Hepatocyte (in vitro differentiated cells): ENCODE measurements around the gene GPC5. TPM values are rescaled to one million over a fixed set of nuclear protein-coding genes. Genes with fewer than 3 reads are reported as not detected.

ENCODE experiments used
- DNase-seq: peaks from one replicate; pipeline ENCODE4 v3.0.0-alpha.2; 2016; ENCODE audit warnings: low spot score
- H2AFZ ChIP-seq: fragments of 200-600 bp; sonication (generic); 2 replicates; pipeline ENCODE4 v1.6.0; 2016; ENCODE audit warnings: antibody characterized with exemption, mild to moderate bottlenecking
- H3K27ac ChIP-seq: fragments of 200-600 bp; sonication (generic); 2 replicates; pipeline ENCODE4 v1.5.1; 2016; ENCODE audit warnings: mild to moderate bottlenecking
- H3K27me3 ChIP-seq: fragments of 200-600 bp; sonication (generic); 2 replicates; pipeline ENCODE4 v1.6.1; 2016
- H3K36me3 ChIP-seq: fragments of 200-600 bp; sonication (generic); replicated peaks from 2 replicates; pipeline ENCODE4 v1.5.1; 2016; ENCODE audit warnings: low read depth; ENCODE audit not compliant: insufficient read depth
- H3K4me1 ChIP-seq: fragments of 200-600 bp; sonication (generic); 2 replicates; pipeline ENCODE4 v1.5.1; 2016; ENCODE audit warnings: mild to moderate bottlenecking, moderate library complexity; ENCODE audit not compliant: insufficient read depth
- H3K4me2 ChIP-seq: fragments of 200-600 bp; sonication (generic); 2 replicates; pipeline ENCODE4 v1.6.0; 2016
- H3K4me3 ChIP-seq: fragments of 200-600 bp; sonication (generic); 2 replicates; pipeline ENCODE4 v1.5.1; 2016; ENCODE audit warnings: mild to moderate bottlenecking
- H3K79me2 ChIP-seq: fragments of 200-600 bp; sonication (generic); 2 replicates; pipeline ENCODE4 v1.6.0; 2017; ENCODE audit warnings: mild to moderate bottlenecking
- H3K9me2 ChIP-seq: fragments of 200-600 bp; sonication (generic); replicated peaks from 2 replicates; pipeline ENCODE4 v1.6.0; 2017; ENCODE audit warnings: mild to moderate bottlenecking; ENCODE audit not compliant: insufficient read depth
- H3K9me3 ChIP-seq: fragments of 200-600 bp; sonication (generic); 2 replicates; pipeline ENCODE4 v1.5.1; 2016; ENCODE audit warnings: low read depth, mild to moderate bottlenecking
- H4K20me1 ChIP-seq: fragments of 200-600 bp; sonication (generic); 2 replicates; pipeline ENCODE4 v1.6.0; 2016; ENCODE audit warnings: mild to moderate bottlenecking; ENCODE audit not compliant: insufficient read depth, poor library complexity, severe bottlenecking
- EZH2 ChIP-seq: fragments of 200-600 bp; sonication (generic); IDR thresholded peaks from 2 replicates; pipeline ENCODE4 v1.6.1; 2016; ENCODE audit warnings: antibody characterized with exemption, mild to moderate bottlenecking, borderline replicate concordance
- EZH2phosphoT487 ChIP-seq: fragments of 200-600 bp; sonication (generic); IDR thresholded peaks from one replicate; pipeline ENCODE4 v1.6.1; 2018; ENCODE audit warnings: antibody characterized with exemption, mild to moderate bottlenecking, low read depth, moderate library complexity; ENCODE audit not compliant: unreplicated experiment, severe bottlenecking
- WGBS: methylation state at CpG from one replicate; pipeline ENCODE4 v1.1.6; 2016; ENCODE audit warnings: low lambda C conversion rate; ENCODE audit errors: missing lambda C conversion rate; 5-methylcytosine and 5-hydroxymethylcytosine counted together
- polyA plus RNA-seq: library from polyadenylated mRNA; unstranded; fragments of >200 nt; fragmentation: Nextera tagmentation; extraction: Ambion mirVana; gene quantifications from 2 replicates; pipeline ENCODE4 v1.2.1, GENCODE V29; 2016
- total RNA-seq: library from RNA; depleted of rRNA; stranded (reverse); fragments of >200 nt; gene quantifications from 2 replicates; pipeline ENCODE4 v1.2.3, GENCODE V29; 2014
- TF ChIP-seq, protein P1 (sequence below): fragments of 200-600 bp; sonication (generic); IDR thresholded peaks from 2 replicates; pipeline ENCODE4 v1.5.1; 2016; ENCODE audit warnings: antibody characterized with exemption, mild to moderate bottlenecking; ENCODE audit not compliant: poor library complexity

The GPC5 gene
- total and polyA plus RNA-seq, 2 experiments from 2014 or later, result 3.9 to 5.4 TPM

- no peak for TF ChIP-seq EZH2
- TF ChIP-seq, protein P1, sequence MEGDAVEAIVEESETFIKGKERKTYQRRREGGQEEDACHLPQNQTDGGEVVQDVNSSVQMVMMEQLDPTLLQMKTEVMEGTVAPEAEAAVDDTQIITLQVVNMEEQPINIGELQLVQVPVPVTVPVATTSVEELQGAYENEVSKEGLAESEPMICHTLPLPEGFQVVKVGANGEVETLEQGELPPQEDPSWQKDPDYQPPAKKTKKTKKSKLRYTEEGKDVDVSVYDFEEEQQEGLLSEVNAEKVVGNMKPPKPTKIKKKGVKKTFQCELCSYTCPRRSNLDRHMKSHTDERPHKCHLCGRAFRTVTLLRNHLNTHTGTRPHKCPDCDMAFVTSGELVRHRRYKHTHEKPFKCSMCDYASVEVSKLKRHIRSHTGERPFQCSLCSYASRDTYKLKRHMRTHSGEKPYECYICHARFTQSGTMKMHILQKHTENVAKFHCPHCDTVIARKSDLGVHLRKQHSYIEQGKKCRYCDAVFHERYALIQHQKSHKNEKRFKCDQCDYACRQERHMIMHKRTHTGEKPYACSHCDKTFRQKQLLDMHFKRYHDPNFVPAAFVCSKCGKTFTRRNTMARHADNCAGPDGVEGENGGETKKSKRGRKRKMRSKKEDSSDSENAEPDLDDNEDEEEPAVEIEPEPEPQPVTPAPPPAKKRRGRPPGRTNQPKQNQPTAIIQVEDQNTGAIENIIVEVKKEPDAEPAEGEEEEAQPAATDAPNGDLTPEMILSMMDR, result no peak
- no peak for TF ChIP-seq EZH2phosphoT487
- Histone ChIP-seq H3K4me2 (no peak overlapping the region), H3K9me3 (no peaks in the 10 kb centered on the region), H3K27ac (no peak overlapping the region), H4K20me1 (no peaks in the 10 kb centered on the region), H3K9me2 (no peaks in the 10 kb centered on the region), H3K27me3 (no peaks in the 10 kb centered on the region), H3K79me2 (no peaks in the 10 kb centered on the region), H3K4me1 (no peaks in the 10 kb centered on the region), H2AFZ (no peak overlapping the region), H3K4me3 (no peak overlapping the region), H3K36me3 (no peaks in the 10 kb centered on the region)
- WGBS, result 61% methylated on average over 3 of the region's 3 CpGs
- DNase-seq, result no peak
Observed at GRCh38 chr13:91622778-91623550, 224.5 kb downstream of the GPC5 start.

DNA sequence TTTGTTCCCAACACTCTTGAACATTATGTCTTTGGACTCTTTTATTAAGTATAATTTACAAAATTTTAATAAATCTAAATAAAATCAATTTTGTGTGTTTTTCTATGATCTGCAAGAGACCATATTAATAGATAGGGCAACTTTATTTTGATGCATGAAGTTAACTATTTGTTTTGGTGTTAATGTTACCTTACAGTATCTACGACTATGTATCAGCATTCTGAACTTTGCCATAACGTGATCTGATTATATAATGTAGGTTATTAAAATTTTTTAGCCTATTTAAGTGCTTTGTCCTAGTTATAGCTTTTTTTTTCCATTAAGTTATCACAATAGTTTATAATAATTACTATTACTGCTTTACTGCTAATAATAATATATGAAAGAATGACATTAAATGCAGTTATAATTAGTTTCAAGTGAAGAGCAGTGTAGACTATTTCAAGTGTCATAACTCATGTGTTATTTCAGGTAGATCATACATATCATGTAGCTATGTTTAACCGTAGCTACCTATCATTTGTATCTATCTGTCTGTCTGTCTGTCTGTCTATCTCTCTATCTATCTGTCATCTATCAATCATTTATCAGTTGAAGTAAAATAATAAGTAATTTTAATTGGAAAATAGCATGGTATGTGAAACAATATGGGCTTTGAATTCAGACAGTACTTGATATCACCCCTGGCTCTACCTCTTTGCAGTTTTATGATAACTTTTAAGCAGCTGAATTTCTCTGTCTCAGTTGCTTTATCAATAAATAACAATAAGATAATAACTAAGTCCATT is 229.7 kb downstream of the GPC5 start:
- Histone ChIP-seq H3K4me1 (no peaks in the 10 kb centered on the region), H3K9me3 (no peaks in the 10 kb centered on the region), H3K27ac (no peak overlapping the region), H3K27me3 (no peaks in the 10 kb centered on the region), H2AFZ (no peak overlapping the region), H3K4me2 (no peak overlapping the region), H3K4me3 (no peak overlapping the region), H3K9me2 (no peaks in the 10 kb centered on the region), H3K36me3 (no peaks in the 10 kb centered on the region), H4K20me1 (no peaks in the 10 kb centered on the region), H3K79me2 (no peaks in the 10 kb centered on the region)
- DNase-seq, result no peak
- WGBS, result 94% methylated on average over 3 of the region's 3 CpGs
- TF ChIP-seq EZH2, result no peak
- TF ChIP-seq EZH2phosphoT487, result no peak

- DNase-seq, result no peak
- H3K27ac ChIP-seq, result no peak overlapping the region
- no peaks in the 10 kb centered on the region for H4K20me1 ChIP-seq
- WGBS, result 93% methylated on average over 1 of the region's 1 CpG
- H3K4me2 ChIP-seq, result no peak overlapping the region
- no peak overlapping the region for H2AFZ ChIP-seq
- H3K79me2 ChIP-seq, result no peaks in the 10 kb centered on the region
- H3K36me3 ChIP-seq, result no peaks in the 10 kb centered on the region
- no peak overlapping the region for H3K4me3 ChIP-seq
- TF ChIP-seq EZH2phosphoT487 (no peak), EZH2 (no peak)
- TF ChIP-seq, protein P1, result no peak
- H3K9me2 ChIP-seq, result no peaks in the 10 kb centered on the region
- no peaks in the 10 kb centered on the region for H3K9me3 ChIP-seq
- no peaks in the 10 kb centered on the region for H3K27me3 ChIP-seq
- H3K4me1 ChIP-seq, result no peaks in the 10 kb centered on the region
Observed at GRCh38 chr13:91630946-91631345, 232.5 kb downstream of the GPC5 start.

DNA sequence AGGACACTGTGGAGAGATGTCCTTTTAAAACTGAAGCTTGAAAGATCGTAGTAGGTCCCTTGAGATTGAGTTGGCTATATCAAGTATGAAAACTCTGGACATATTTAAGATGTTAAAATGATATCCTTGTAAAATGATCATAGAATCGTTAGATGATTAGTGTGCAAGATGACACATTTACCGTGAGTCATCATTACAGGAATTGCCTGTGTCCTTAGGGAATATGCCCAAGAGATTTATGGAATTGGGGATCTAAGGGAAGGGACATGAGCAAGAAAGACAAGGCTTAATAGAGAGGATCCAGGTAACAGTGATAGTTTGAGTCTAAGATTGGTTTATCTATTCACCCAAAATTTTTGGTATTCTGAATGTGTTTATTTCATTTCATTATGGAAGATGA is 233.7 kb downstream of the GPC5 start:
- no peak overlapping the region for H3K4me2 ChIP-seq
- H3K36me3 ChIP-seq, result no peaks in the 10 kb centered on the region
- H4K20me1 ChIP-seq, result no peaks in the 10 kb centered on the region
- TF ChIP-seq EZH2 (no peak), EZH2phosphoT487 (no peak)
- TF ChIP-seq, protein P1, result no peak
- H3K4me1 ChIP-seq, result no peaks in the 10 kb centered on the region
- H3K9me3 ChIP-seq, result no peaks in the 10 kb centered on the region
- no peak overlapping the region for H3K27ac ChIP-seq
- no peaks in the 10 kb centered on the region for H3K79me2 ChIP-seq
- no peak overlapping the region for H3K4me3 ChIP-seq
- WGBS, result 91% methylated on average over 3 of the region's 3 CpGs
- H3K27me3 ChIP-seq, result no peaks in the 10 kb centered on the region
- no peaks in the 10 kb centered on the region for H3K9me2 ChIP-seq
- H2AFZ ChIP-seq, result no peak overlapping the region
- DNase-seq, result no peak
